ENCODE results near the gene SECISBP2L.

DNA sequence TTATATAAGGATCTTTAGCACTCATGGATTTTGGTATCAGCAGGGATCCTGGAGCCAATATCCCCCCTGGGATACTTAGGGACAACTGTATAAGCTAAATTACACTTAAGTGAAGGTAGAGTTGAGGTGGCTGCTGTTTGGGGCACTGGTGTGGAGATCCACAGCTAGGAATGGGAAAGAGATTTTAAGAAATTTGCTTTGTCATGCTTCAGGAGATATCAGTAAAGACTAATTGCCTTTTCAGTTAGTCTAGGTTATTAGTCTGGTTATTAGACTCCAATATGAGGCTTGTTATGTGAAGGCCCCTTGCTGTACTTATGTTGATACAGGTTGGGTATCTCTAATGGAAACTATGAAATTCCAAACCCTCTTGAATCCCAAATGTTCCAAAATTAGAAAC is 1.2 kb upstream of the SECISBP2L start:
- TF ChIP-seq, protein P1, sequence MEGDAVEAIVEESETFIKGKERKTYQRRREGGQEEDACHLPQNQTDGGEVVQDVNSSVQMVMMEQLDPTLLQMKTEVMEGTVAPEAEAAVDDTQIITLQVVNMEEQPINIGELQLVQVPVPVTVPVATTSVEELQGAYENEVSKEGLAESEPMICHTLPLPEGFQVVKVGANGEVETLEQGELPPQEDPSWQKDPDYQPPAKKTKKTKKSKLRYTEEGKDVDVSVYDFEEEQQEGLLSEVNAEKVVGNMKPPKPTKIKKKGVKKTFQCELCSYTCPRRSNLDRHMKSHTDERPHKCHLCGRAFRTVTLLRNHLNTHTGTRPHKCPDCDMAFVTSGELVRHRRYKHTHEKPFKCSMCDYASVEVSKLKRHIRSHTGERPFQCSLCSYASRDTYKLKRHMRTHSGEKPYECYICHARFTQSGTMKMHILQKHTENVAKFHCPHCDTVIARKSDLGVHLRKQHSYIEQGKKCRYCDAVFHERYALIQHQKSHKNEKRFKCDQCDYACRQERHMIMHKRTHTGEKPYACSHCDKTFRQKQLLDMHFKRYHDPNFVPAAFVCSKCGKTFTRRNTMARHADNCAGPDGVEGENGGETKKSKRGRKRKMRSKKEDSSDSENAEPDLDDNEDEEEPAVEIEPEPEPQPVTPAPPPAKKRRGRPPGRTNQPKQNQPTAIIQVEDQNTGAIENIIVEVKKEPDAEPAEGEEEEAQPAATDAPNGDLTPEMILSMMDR (optimal IDR thresholded peaks at IDR 0.05 in 1 of 3, IDR thresholded peaks at IDR 0.05 in 1 of 3, conservative IDR thresholded peaks at IDR 0.05 in 1 of 3; ENCODE audit: extremely low read depth in 1 of 3, insufficient read depth in 2 of 3, low read length in 3 of 3) = no peak
- no peak for TF ChIP-seq EZH2 (IDR thresholded peaks at IDR 0.05; ENCODE audit: low read length)

Data from keratinocyte (primary cell).